NCI-H1694 (cell line): ENCODE data around the gene RAB3IP.
"Not testable (repeated sequence)": the region's sequence is repeated elsewhere in the genome, so short reads cannot be mapped to it uniquely, and the experiment has no call there.

ENCODE experiments used
- DNase-seq: peaks from one replicate; lab custom pipeline; 2025; lab: John Stamatoyannopoulos, UW

The RAB3IP gene

GRCh38 chr12:69756088-69756755, 17.6 kb downstream of the RAB3IP start:
- no peak for DNase-seq

- DNase-seq = no peak
Measured at GRCh38 chr12:69758105-69758504, 19.4 kb downstream of the RAB3IP start.

DNA sequence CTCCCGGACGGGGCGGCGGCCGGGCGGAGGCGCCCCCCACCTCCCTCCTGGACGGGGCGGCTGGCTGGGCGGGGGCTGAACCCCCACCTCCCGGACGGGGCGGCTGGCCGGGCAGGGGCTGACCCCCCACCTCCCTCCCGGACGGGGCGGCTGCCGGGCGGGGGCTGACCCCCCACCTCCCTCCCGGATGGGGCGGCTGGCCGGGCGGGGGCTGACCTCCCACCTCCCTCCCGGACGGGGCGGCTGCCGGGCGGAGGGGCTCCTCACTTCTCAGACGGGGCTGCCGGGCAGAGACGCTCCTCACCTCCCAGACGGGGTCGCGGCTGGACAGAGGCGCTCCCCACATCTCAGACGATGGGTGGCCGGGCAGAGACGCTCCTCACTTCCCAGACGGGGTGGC, 20.9 kb downstream of the RAB3IP start:
- not testable (repeated sequence) for DNase-seq

DNA sequence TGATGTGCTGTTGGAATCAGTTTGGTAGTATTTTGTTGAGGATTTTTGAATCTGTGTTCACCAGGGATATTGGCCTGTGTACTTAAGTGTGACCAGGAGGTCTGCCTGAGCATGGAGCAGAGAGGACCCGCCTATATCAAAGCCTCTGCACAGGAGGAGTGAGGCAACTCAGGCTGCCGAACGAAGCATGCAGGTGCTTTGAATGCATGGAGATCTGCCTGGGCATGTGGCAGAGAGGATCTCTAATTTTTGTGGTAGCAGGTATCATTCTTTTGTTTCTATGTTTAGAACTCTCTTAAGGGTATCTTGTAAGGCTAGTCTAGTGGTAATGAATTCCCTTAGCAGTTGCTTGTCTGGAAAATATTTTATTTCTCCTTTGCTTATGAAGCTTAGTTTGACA, 26.9 kb downstream of the RAB3IP start:
- no peak for DNase-seq

- DNase-seq = no peak
Measured at GRCh38 chr12:69766260-69766659, 27.6 kb downstream of the RAB3IP start.

- no peak for DNase-seq
Measured at GRCh38 chr12:69779928-69780327, 41.3 kb downstream of the RAB3IP start.

DNA sequence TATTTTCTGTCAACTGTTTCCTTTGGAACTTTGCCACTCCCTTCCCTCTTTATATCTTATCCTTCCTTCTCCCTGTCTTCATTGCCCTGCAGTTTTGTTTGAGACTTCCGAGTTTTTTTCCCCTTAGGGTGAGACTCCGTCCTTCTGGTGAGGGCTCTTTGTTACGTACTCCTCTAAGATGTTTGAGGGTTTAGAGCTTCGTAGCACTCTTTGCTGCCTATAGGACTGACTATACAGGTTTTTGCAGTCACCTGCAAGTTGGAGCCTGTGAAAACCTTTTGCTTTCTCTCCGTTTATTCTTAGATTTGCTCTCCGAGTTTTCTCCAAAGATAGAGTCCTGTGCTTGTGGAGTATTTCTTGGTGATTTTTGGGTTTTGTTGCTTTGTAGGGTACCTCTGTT, 44.7 kb downstream of the RAB3IP start:
- DNase-seq = no peak

- DNase-seq = no peak
Measured at GRCh38 chr12:69789351-69789750, 50.7 kb downstream of the RAB3IP start.

DNA sequence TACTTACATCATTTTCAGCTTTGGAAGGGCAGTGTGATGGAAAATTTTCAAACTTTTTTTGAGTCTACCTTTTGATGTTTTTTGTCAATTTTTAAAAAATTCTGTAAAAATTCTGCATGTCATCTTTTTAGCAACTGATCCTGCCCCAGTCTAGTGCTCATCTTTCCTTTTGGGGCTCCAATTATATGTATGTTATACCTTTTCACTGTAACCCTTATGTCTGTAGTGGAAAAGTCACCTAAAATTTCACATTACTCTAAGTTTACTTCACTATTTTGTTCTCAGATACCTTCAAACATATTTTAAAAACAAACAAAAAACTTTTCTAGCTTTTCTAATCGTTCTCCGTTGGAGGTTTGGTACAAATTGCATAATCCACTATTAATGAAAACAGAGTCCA, 53.9 kb downstream of the RAB3IP start:
- DNase-seq = no peak

- not testable (repeated sequence) for DNase-seq
Measured at GRCh38 chr12:69807101-69807897, 68.6 kb downstream of the RAB3IP start.

GRCh38 chr12:69810870-69811498, 72.3 kb downstream of the RAB3IP start:
- DNase-seq = no peak

DNA sequence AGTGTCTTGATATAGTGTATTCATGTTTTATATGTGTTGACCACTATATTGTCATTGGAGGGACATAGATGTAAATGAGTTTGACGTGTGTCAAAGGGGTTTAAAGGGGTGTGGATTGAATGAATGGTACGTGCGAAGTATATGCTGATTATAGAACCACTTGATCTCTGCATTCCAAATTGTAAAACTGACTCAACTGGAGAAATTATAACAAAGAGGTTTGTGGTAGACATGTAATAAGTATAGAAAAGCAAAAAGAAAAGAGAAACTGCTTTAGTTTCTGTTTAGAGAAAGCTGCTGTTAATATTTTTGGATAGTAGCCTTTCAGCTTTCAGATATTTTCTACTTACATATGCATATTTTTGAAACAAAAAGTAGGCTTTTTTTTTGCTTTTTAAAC, 77.4 kb downstream of the RAB3IP start:
- no peak for DNase-seq

DNA sequence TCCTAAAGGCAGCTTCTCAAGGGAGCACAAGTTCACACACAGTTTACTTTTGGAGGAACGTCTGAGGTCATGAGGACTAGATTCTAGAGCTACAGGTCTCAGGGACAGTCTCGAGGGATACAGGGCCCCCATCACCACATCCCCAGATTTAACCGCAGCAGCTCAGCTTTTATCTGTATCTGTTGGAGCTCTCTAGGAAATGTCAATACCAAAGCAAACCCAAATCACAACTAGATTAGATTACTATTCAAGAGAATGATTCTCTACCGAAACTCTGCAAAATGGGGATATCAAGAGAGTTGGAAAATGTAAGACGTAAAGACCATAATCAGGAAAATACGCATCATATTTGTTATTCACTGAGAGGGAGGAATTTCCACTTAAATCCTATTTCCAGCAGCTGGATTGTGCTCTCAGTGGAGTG, 82.4 kb downstream of the RAB3IP start:
- no peak for DNase-seq

DNA sequence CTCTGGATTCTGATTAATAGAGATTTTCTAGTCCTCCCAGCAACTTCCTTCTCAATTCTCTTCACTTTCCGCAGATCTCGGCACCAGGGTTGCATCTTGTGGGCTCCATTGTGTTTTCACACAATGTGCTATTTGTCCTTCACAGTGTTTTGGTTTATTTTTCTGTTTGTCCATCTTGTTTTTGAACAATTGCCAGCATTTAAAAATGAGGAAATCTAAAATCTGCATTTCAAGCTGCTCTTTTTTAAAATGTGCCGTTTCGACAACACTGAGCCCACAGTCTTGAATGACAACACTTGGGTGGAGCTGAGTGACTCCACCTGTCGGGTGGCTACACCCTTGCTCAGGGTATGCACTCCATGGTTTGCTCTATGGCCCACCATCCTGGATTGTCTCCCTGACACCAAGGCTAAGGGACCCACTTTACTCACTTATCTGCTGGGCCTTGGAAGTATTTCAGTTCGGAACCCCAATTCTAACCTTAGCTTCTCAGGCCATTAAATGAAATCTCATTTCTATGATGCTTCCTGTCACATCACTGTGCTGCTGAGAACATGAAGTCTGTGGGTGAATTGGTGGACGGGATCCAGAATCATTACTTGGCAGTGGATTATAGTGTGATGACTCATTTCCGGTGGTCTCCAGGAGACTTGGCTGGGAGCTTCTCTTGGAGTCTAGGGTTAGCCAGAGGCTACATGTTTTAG, 82.9 kb downstream of the RAB3IP start:
- no peak for DNase-seq

- no peak for DNase-seq
Measured at GRCh38 chr12:69822201-69822860, 83.7 kb downstream of the RAB3IP start.

DNA sequence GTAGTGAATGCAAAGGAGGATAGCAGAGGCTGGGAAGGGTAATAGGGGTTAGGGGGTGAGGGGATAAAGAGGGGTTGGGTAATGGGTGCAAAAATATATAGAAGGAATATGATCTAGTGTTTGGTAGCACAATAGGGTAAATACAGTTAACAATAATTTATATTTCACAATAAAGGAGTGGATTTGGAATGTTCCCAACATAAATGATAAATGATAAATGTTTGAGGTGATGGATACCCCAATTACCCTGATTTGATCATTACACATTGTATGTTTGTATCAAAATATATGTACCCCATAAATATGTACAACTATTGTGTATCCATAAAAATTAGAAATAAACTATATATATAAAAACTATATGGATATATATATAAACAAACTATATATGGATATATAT, 85.4 kb downstream of the RAB3IP start:
- DNase-seq = no peak

DNA sequence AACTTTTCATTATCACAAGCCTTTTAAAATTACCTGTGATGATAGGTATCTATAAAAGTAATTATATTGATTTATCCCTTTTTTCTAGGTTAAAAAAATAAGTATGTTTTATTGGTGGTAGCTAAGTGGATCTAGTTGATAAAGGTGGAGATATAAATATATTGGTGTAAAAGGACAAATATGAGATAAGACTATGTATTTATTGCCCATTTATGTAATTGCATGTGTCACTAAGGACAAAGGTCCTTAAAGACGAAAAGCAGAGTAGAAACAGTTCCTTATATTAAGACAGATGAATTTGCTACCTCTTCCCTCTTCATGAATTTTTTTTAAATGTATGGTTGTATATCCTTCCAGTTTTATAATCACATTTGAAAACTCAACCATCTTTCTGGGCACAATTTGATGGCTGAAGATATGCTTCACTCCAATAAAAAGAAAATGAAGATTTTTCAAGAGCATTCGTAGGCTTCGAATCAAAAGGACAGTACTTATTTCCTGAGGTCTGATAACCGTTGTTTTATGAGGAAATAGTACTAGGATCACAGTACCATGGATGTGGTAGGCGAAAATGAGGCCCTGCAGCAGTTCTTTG, 86.4 kb downstream of the RAB3IP start, which contains the start of gene MYRFL:
Gene MYRFL (plus strand): TSS at position 262 of the 595 bp plus-strand sequence. CDS start 291 bp downstream, at position 553.
- DNase-seq = no peak

- DNase-seq = no peak
Measured at GRCh38 chr12:69828897-69829296, 90.2 kb downstream of the RAB3IP start.

DNA sequence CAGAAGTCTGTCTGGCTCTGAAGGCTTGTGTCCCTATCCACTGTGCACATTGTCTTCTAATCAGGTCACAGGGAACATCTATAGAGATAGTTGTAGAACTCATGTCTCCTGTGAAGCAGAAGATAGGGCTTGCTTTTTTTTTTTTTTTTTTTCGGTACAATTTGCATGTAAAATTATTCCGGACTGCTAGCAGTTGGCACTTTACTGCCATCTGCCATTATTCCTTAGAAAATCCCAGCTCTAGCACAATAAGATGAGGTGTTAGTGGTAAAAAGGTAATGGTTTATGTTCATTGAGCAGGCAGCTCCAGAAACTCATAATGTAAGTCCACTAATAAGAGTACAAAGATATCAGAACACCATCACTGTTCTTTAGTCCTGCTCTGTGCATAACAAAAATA, 95.0 kb downstream of the RAB3IP start:
- DNase-seq = no peak

DNA sequence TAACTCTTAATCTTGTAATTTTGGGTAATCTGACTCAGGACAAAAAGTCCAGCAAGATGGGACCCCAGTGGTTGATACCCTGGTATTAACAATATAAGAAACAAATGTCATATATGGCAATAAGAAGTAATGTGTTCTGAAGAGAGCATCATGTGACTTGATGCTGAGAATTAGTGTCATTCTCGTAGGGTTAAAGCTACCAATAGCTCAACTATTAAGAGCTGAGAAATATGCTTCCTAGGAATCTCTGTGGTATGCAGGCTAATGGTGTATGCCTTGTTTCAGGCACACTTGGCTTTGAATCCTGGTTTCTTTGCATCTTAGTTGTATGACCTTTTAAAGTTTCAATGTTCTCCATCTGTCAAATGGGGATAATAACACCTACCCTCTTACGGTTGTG, 95.5 kb downstream of the RAB3IP start:
- no peak for DNase-seq

GRCh38 chr12:69834576-69834975, 95.9 kb downstream of the RAB3IP start:
- DNase-seq = no peak
